NCI-H2107 treated with DMSO at 0.1 percent for 48 hours (cell line): ENCODE data around the gene LUC7L3.
"Not testable (repeated sequence)": the region's sequence is repeated elsewhere in the genome, so short reads cannot be mapped to it uniquely, and the experiment has no call there.

Experiments
- DNase-seq: peaks from one replicate; lab custom pipeline; 2025; ENCODE audit not compliant: unreplicated experiment; lab: John Stamatoyannopoulos, UW

LUC7L3 gene

DNA sequence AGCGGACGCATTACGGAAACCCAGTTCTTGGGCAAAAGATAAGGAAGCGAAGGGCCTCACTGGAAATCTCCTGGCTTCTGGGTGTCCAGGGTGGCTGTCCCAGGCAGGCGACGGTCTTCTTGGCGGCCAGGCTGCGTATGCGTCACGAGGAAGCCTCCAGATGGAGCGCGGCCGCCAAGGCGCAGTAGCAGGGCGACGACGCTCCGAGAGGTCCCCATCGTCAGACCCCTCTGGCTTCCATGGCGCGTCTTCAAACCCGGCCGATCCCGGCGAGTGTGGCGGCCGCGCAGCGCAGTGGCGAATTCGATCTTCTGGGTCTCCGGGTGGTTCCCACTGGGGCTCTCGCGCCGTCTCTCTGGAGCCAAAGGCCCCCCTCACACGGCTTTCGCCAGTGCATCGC is 61.8 kb downstream of the LUC7L3 start:
- DNase-seq, result no peak

DNA sequence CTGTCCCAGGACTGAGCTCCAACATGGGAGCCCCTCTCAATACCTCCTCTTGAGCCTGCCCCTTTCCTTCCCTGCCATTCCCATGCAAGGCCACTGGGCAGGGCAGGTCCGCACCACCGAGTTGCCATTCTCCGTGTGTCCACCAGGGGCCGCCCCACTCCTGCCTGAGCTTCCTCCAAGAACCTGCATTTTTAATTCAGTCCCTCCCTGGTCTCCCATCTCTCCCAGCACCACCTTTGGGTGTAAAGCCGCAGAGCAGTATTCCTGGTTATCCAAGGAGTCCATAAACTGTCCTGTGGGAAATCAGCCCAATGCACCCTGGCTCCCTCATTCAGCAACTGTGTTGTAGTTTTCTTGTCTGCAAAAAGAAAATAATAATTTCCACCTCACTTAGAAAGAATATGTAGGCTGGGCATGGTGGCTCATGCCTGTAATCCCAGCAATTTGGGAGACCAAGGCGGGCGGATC is 63.8 kb downstream of the LUC7L3 start:
- DNase-seq, result peak; percentile 86

GRCh38 chr17:50783905-50784304 is 64.5 kb downstream of the LUC7L3 start:
- DNase-seq, result no peak

DNA sequence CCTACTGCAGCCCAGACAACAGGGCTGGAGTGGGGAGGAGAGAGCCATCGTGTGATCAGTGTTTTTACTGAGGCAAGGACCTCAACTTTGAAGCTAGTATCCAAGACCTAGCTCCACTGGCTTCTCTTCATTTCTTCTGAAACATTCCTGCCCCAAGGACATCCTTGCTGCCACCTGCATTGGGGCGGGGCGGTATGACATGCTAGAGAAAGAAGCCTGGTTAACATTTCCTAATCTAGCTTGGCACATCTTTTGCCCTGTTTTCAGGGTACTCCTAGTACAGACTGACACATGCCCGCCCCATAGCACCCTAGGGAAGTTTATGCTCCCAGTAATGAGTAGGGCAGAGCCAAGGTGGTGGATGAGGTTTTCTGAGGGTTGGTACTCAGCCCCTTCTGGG is 65.7 kb downstream of the LUC7L3 start:
- no peak for DNase-seq

DNA sequence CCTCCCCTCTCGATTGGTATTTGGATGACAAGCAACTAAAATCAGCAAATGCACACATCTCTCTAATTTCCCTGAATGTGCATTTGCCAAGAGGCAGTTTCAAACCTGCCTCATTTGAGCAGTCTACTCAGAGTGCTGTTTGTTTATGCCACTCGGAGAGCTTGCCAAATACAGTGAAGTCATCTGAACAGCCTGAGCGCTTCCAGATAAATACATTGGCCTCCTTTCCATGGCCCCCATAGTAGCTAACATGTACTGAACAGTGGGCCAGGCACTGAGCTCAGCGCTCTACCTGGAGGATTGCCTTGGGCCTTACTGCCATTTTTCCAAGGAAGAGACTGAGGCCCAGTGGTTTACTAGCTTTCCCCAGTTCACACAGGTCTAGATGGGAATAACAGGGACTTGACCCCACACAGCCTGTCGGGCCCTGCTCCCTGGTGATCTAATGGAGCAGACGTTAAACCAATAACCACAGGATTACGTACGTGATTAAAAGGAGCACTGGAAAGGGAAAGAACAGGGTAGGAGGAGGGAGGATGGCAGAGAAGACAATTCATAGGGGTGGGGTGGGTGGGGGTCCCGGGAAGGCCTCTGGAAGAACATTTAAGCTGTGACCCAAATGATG is 66.7 kb downstream of the LUC7L3 start:
- DNase-seq, result no peak

GRCh38 chr17:50787106-50787505 is 67.7 kb downstream of the LUC7L3 start:
- no peak for DNase-seq

DNA sequence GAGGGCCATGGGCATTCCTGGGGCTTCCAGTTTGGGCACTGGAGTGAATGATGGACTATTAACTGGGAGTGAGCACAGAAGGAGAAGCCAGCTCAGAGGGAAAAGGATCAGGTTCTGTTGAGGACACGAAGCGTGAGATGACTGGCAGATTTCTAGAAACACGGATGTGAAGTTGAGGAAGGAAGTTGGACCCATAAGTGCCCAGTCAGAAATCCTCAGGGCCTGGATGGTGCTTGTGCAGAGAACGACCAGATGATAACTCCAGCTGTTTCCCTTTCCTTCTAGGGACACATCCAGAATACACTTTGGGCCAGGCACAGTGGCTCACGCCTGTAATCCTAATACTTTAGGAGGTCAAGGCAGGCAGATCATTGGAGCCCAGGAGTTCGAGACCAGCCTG is 71.2 kb downstream of the LUC7L3 start:
- DNase-seq, result no peak

DNA sequence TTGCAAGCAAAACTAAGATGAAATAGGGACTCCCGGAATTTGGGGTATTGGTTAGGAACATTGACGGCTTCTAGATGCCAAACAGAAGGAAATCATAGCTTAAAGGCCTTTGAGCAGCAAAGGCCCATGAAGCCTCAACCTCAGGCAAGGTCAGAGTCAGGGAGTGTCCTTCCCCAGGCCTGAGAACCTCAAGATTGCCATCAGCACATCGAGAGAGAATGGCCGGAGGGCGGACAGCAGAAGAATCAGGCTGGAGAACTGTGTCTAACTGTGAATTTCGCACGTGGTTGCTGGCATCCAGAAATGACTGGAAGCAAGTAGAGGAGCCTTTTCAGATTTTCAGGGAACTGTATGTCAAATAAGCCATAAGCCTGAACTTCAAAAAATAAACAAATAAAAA is 72.7 kb downstream of the LUC7L3 start:
- no peak for DNase-seq

GRCh38 chr17:50793007-50793406 is 73.6 kb downstream of the LUC7L3 start:
- DNase-seq, result no peak

DNA sequence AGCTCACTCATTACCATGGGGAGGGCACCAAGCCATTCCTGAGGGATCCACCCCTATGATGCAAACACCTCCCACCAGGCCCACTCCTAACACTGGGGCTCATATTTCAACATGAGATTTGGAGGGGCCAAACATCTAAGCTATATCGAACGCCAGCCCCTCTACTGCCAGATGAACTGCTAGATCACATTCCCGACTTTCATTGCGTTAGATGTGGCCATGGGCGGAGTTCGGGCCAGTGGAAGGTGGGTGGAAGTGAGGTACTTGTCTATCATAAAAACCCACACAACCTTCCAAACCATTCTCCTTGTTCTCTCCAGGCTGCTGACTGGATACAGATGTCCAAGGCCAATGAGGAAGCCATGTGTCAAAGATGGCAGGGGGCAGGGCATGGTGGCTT is 75.0 kb downstream of the LUC7L3 start:
- no peak for DNase-seq

- DNase-seq, result no peak
Observed at GRCh38 chr17:50797135-50797810, 77.9 kb downstream of the LUC7L3 start.

GRCh38 chr17:50798424-50799288 is 79.3 kb downstream of the LUC7L3 start:
- no peak for DNase-seq

- DNase-seq, result no peak
Observed at GRCh38 chr17:50799582-50799981, 80.2 kb downstream of the LUC7L3 start.

DNA sequence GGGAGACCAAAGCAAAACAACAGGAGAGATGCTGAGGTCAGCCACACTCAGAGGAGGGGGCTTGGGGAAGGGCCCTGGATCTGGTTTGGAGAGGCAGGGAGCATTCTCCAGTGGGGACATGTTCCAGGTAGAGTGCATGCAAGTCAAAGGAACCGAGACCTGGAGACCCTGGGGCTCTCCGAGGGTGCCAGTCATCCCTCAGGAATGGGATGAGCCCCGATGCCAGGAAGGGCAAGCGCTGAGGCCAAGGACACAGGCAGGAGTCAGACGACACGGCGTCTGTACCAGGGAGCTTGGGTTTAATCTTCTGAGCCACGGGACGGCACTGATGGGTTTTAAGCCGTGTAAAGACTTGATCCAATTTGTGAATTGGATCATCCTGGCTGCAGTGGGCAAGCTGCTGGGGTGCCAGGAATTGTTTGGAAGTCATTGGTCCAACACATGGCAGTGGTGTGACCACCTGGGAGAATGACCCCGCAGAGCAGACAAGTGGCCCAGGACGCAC is 80.8 kb downstream of the LUC7L3 start:
- no peak for DNase-seq

- DNase-seq, result no peak
Observed at GRCh38 chr17:50802609-50803571, 83.5 kb downstream of the LUC7L3 start.

DNA sequence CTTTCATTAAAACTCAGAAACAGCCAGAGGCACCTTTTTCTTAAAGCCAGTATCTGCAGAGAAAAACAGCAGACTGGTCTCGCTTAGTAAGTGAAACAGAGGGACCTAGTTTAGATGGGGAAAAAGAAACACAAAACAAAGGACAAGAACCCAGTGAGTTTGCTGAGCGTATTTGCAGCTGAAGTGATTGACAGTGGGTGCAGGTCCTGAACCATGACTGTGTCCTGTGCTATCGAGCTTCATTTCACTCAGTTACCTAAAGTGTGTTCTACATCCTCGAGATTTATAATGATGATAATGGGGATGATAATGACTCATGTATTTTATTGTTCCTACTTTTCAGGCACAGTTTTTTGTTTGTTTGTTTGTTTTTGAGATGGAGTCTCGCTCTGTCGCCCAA is 84.3 kb downstream of the LUC7L3 start:
- DNase-seq, result no peak

- not testable (repeated sequence) for DNase-seq
Observed at GRCh38 chr17:50804749-50805475, 85.5 kb downstream of the LUC7L3 start.

DNA sequence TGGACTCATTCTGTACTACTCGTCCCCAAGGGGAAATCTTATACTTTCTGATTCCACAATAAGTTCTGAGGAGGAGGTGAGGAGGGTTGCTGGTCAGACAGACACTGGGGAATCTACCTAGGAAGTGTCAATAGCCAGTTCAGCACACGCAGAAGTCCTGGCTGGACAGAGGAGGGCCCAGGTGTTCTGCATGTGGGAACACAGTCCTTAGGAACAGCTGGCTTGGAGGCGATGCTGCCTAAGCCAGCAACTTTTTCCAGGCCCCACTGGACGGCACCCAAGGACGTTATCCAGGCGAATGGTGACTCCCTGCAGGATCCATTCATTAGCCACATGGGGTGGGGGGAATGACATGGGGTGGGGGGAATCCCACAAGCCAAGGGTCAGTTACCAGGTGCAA is 86.1 kb downstream of the LUC7L3 start:
- DNase-seq, result no peak
